Measurements from ENCODE around the gene SLC30A5. TPM values are rescaled to one million over a fixed set of nuclear protein-coding genes. Genes with fewer than 3 reads are reported as not detected.

Gene SLC30A5
- total and polyA plus RNA-seq, 9 of the 15 experiments (the other 6 are each of a cell fraction or from before 2014, with no cell fraction given), result 22.9 to 86.8 (median 62.5) TPM

DNA sequence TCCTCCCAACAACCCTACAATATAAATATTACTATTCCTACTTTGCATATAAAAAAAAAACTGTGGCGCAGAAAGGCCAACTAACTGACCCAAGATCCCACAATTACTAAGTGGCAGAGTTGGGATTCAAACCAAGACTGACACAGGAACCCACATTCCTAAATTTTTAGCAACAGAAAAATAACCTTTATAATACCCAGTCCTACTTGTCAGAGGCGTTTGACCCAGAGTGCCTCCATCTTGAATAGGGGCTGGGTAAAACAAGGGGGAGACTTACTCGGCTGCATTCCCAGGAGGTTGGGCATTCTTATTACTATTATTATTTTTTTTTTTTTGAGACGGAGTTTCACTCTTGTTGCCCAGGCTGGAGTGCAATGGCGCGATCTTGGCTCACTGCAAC is 2.0 kb upstream of the SLC30A5 start (continued):
- TF ChIP-seq SMC3 (conservative IDR thresholded peaks at IDR 0.05; ENCODE audit: insufficient read depth, low read depth, low read length) (no peak), KLF1 (tag; IDR thresholded peaks at IDR 0.05) (no peak), NR2C1 (IDR thresholded peaks at IDR 0.05) (no peak), NR2C1 (tag; IDR thresholded peaks at IDR 0.05) (peak; percentile 40; the same call in 1 of the 2 replicates), ZNF592 (IDR thresholded peaks at IDR 0.05) (peak; percentile 63), ZNF695 (CRISPR knock-in tag; IDR thresholded peaks at IDR 0.05) (0 out of 2 replicates have a peak, but pooled peaks have one; percentile 54), ZNF583 (CRISPR knock-in tag; IDR thresholded peaks at IDR 0.05) (peak; percentile 53; the same call in 1 of the 2 replicates), ZNF311 (CRISPR knock-in tag; IDR thresholded peaks at IDR 0.05) (peak; percentile 87), FOXJ2 (tag; IDR thresholded peaks at IDR 0.05) (no peak), DDX20 (tag; IDR thresholded peaks at IDR 0.05; ENCODE audit: low read depth) (peak; percentile 60; the same call in 1 of the 2 replicates), UBTF (IDR thresholded peaks at IDR 0.05; ENCODE audit: borderline replicate concordance in 1 of 2, low read depth in 2 of 2, low read length in 2 of 2) (no peak), RHOXF2B (CRISPR knock-in tag; conservative IDR thresholded peaks at IDR 0.05) (no peak), E2F6 (IDR thresholded peaks at IDR 0.05; ENCODE audit: borderline replicate concordance in 1 of 2, extremely low read depth in 1 of 2, insufficient read depth in 1 of 2, insufficient read length in 1 of 2, low read depth in 1 of 2, low read length in 1 of 2, poor library complexity in 1 of 2, severe bottlenecking in 1 of 2) (no peak), RCOR1 (IDR thresholded peaks at IDR 0.05; ENCODE audit: borderline replicate concordance in 1 of 2, low read depth in 2 of 2, low read length in 2 of 2) (no peak), RAD21 (CRISPR knock-in tag; conservative IDR thresholded peaks at IDR 0.05 in 1 of 2, IDR thresholded peaks at IDR 0.05 in 1 of 2) (no peak), ELF4 (CRISPR knock-in tag; IDR thresholded peaks at IDR 0.05) (no peak), ZNF12 (CRISPR knock-in tag; IDR thresholded peaks at IDR 0.05) (no peak), KAT8 (IDR thresholded peaks at IDR 0.05; ENCODE audit: low read depth) (no peak), TEAD1 (CRISPR knock-in tag; IDR thresholded peaks at IDR 0.05) (0 out of 4 replicates have a peak, but pooled peaks of 1 of the 2 experiments have one; percentile 16), ZNF253 (CRISPR knock-in tag; conservative IDR thresholded peaks at IDR 0.05) (no peak)
